Gastroesophageal sphincter (tissue), 4 donors: Measurements from ENCODE around the gene RAB14. TPM values are rescaled to one million over a fixed set of nuclear protein-coding genes. Genes with fewer than 3 reads are reported as not detected.

Experiments used
- ATAC-seq: fragments of 150-250 bp; one replicate; pipeline ENCODE4 v1.9.1; 2016; ENCODE audit warnings: mild to moderate bottlenecking, moderate library complexity
- H3K27ac ChIP-seq, 4 donors: fragments of 200-600 bp; sonication (generic) in 3 of 4; 1 replicate in 3 of 4; 2 replicates in 1 of 4; pipeline ENCODE4 v1.5.1; 2016 to 2019
- H3K27me3 ChIP-seq: fragments of 200-600 bp; sonication (generic); one replicate; pipeline ENCODE4 v1.5.1; 2019
- H3K36me3 ChIP-seq, 2 donors: fragments of 200-600 bp; sonication (generic); one replicate each; pipeline ENCODE4 v1.5.1; 2019; ENCODE audit warnings: control low read depth in 1 of 2
- H3K4me1 ChIP-seq, 3 donors: fragments of 200-600 bp; sonication (generic); 1 replicate in 2 of 3; 2 replicates in 1 of 3; pipeline ENCODE4 v1.5.1; 2016 to 2019; ENCODE audit warnings: control low read depth in 2 of 3
- H3K4me3 ChIP-seq, 2 donors: fragments of 200-600 bp; sonication (generic); one replicate each; pipeline ENCODE4 v1.5.1; 2019; ENCODE audit warnings: mild to moderate bottlenecking in 1 of 2, moderate library complexity in 1 of 2
- H3K9me3 ChIP-seq, 3 donors: fragments of 200-600 bp; sonication (generic); one replicate each; pipeline ENCODE4 v1.5.1; 2017 to 2019; ENCODE audit warnings: control low read depth in 2 of 3
- EP300 ChIP-seq: sonication (generic); formaldehyde crosslinking; IDR thresholded peaks from one replicate; pipeline ENCODE4 v1.6.1; 2017; ENCODE audit warnings: antibody characterized with exemption, mild to moderate bottlenecking
- POLR2A ChIP-seq, 2 donors: fragments of 450-650 bp; IDR thresholded peaks; one replicate each; pipeline ENCODE4 v1.6.1; 2017; ENCODE audit warnings: antibody characterized with exemption in 2 of 2, mild to moderate bottlenecking in 2 of 2, moderate library complexity in 1 of 2
- POLR2AphosphoS5 ChIP-seq: sonication (generic); formaldehyde crosslinking; IDR thresholded peaks from one replicate; pipeline ENCODE4 v1.6.1; 2017; ENCODE audit warnings: antibody characterized with exemption
- WGBS, 2 donors: methylation state at CpG; one replicate each; pipeline ENCODE4 v1.1.5; 2018; ENCODE audit warnings: low coverage in 1 of 2; 5-methylcytosine and 5-hydroxymethylcytosine counted together
- total RNA-seq, 4 donors: library from RNA; depleted of rRNA; stranded (reverse); fragments of >200 nt; gene quantifications; one replicate each; pipeline ENCODE4 v1.1.0, GENCODE V29; 2016
- TF ChIP-seq, protein P1 (sequence below), 4 experiments: fragments of 200-600 bp in 2 of 4; fragments of 450-650 bp in 2 of 4; sonication (generic) in 1 of 4; IDR thresholded peaks; one replicate each; pipeline ENCODE4 v1.5.1; 2017 to 2019; ENCODE audit warnings: antibody characterized with exemption in 4 of 4, mild to moderate bottlenecking in 2 of 4, moderate library complexity in 2 of 4

Gene RAB14
- total RNA-seq, 4 donors from 2014 or later = 29.7 to 40.2 (median 31.4) TPM

DNA sequence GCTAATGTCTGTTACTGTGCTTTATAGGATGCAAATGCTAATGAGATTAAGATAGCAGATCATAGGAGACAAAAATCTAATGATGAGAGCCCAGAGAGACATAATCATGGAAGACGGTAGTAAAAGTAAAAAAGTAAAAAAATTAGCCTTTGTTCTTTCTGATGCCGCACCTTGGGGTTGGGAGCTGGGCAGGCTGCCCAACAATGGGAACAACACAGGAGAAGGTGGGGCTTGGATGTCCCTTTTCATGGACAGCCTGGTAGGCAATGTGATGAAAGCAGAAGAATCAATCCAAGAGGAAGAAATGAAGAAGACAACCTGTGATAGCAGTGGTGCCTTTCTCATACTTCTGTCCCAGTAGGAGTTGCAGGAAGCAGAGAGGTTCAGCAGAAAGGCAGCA is 57.2 kb downstream of the RAB14 start:
- TF ChIP-seq POLR2A (IDR thresholded peaks at IDR 0.05) (no peak), POLR2AphosphoS5 (no peak), EP300 (no peak)
- TF ChIP-seq, protein P1, sequence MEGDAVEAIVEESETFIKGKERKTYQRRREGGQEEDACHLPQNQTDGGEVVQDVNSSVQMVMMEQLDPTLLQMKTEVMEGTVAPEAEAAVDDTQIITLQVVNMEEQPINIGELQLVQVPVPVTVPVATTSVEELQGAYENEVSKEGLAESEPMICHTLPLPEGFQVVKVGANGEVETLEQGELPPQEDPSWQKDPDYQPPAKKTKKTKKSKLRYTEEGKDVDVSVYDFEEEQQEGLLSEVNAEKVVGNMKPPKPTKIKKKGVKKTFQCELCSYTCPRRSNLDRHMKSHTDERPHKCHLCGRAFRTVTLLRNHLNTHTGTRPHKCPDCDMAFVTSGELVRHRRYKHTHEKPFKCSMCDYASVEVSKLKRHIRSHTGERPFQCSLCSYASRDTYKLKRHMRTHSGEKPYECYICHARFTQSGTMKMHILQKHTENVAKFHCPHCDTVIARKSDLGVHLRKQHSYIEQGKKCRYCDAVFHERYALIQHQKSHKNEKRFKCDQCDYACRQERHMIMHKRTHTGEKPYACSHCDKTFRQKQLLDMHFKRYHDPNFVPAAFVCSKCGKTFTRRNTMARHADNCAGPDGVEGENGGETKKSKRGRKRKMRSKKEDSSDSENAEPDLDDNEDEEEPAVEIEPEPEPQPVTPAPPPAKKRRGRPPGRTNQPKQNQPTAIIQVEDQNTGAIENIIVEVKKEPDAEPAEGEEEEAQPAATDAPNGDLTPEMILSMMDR (IDR thresholded peaks at IDR 0.05) = no peak
- H3K36me3 ChIP-seq = peaks cover 4 to 100% of the 10 kb centered on the region in 2 donors
- 71 to 97% methylated on average over 1 to 2 of the region's 2 CpGs for WGBS, 2 donors

DNA sequence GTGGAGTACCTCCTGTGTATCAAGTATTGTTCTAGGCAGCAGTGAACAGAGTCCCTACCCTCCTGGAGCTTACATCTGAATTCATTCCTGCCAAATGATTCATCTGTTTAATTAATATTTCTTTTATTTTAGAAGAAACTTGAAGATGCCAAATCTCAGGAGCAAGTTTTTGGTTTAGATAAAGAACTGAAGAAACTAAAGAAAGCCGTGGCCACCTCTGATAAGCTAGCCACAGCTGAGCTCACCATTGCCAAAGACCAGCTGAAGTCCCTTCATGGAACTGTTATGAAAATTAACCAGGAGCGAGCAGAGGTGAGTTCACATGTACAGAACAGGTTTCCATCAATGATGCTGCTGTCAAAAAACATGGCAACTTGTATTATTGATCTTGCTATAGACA is 57.9 kb downstream of the RAB14 start:
- peaks cover 4 to 100% of the 10 kb centered on the region in 2 donors for H3K36me3 ChIP-seq

More for the DNA sequence above, 57.2 kb downstream of the RAB14 start:
- Histone ChIP-seq H3K4me3 (no peak overlapping the region), H3K9me3 (no peaks in the 10 kb centered on the region), H3K4me1 (no peaks in the 10 kb centered on the region), H3K27ac (no peak overlapping the region), H3K27me3 (no peaks in the 10 kb centered on the region)
- no peak for ATAC-seq

DNA sequence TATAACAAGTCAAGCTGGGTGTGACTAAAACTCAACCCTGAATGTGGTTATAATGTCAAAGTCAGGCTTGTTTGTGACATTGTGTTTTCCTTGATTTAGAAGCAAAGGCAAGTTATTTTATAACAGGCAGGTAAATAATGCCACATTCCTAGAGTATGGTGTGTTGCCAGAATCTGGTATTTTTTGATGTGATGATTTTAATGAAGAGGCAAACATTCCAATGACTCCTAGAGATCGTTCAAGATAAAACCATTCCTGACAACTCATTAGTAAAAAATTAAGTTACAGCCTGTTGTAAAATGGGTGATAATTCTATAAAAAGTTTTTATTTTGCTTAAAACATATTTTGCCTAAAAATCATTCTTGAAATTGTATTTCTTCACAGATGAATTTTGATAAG is 60.0 kb downstream of the RAB14 start:
- no peaks in the 10 kb centered on the region for H3K4me1 ChIP-seq
- H3K27ac ChIP-seq = no peak overlapping the region
- 88 to 95% methylated on average over 1 of the region's 1 CpG for WGBS, 2 donors
- ATAC-seq = no peak
- no peaks in the 10 kb centered on the region for H3K27me3 ChIP-seq
- H3K4me3 ChIP-seq = no peak overlapping the region
- TF ChIP-seq POLR2A (IDR thresholded peaks at IDR 0.05) = no peak
- no peak for TF ChIP-seq EP300
- no peaks in the 10 kb centered on the region for H3K9me3 ChIP-seq
- H3K36me3 ChIP-seq = peaks cover 4 to 93% of the 10 kb centered on the region in 2 donors

More for the DNA sequence above, 57.9 kb downstream of the RAB14 start:
- TF ChIP-seq, protein P1 (IDR thresholded peaks at IDR 0.05) = no peak
- TF ChIP-seq POLR2AphosphoS5 (no peak), EP300 (no peak), POLR2A (IDR thresholded peaks at IDR 0.05) (no peak)
- Histone ChIP-seq H3K27ac (no peak overlapping the region), H3K4me1 (no peaks in the 10 kb centered on the region), H3K9me3 (no peaks in the 10 kb centered on the region), H3K4me3 (no peak overlapping the region), H3K27me3 (no peaks in the 10 kb centered on the region)
- ATAC-seq = no peak
- 80 to 94% methylated on average over 2 of the region's 2 CpGs for WGBS, 2 donors

DNA sequence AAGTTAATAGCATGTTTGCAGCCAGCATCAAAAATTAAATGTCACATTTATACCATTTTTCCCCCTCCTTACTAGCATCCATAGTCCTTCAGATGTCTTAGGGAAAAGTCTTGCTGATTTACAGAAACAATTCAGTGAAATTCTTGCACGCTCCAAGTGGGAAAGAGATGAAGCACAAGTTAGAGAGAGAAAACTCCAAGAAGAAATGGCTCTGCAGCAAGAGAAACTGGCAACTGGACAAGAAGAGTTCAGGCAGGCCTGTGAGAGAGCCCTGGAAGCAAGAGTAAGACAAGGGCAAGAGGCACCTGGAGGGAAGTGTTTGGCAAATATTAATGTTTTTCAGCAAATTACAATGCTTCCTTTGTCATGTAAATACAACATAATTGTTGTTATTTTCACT is 60.4 kb downstream of the RAB14 start:
- Histone ChIP-seq H3K27ac (no peak overlapping the region), H3K27me3 (no peaks in the 10 kb centered on the region), H3K9me3 (no peaks in the 10 kb centered on the region), H3K36me3 (peaks cover 4 to 93% of the 10 kb centered on the region in 2 donors), H3K4me3 (no peak overlapping the region), H3K4me1 (no peaks in the 10 kb centered on the region)
- ATAC-seq = no peak
- TF ChIP-seq POLR2AphosphoS5 (no peak), POLR2A (IDR thresholded peaks at IDR 0.05) (no peak), EP300 (no peak)
- TF ChIP-seq, protein P1 (IDR thresholded peaks at IDR 0.05) = no peak
- WGBS, 2 donors = 73 to 88% methylated on average over 1 of the region's 1 CpG

DNA sequence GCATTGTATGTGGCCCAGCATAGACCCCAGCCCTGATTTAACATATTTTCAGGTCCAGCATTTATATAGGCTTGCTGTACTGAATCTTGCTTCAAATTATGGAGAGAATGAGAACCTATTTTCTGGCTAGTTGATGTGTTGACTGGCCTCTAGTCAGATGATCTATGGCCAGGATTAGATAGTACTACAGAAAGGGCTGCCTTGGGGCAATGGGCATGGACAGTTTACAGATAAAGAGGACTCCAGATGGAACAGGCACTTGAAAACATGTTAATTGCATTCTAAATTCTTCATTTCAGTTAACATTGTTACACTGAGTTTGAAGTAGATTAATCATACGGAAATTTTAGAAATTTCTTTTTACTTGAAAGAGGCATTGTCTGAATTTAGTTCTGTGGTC is 61.5 kb downstream of the RAB14 start:
- no peak for TF ChIP-seq POLR2A (IDR thresholded peaks at IDR 0.05)
- TF ChIP-seq EP300 = no peak
- TF ChIP-seq, protein P1 (IDR thresholded peaks at IDR 0.05) = no peak
- TF ChIP-seq POLR2AphosphoS5 = no peak
- no peaks in the 10 kb centered on the region for H3K27me3 ChIP-seq
- H3K9me3 ChIP-seq = no peaks in the 10 kb centered on the region
- no peak overlapping the region for H3K27ac ChIP-seq
- WGBS, 2 donors = 86 to 90% methylated on average over 1 of the region's 1 CpG
- H3K4me3 ChIP-seq = no peak overlapping the region
- peaks cover 4 to 93% of the 10 kb centered on the region in 2 donors for H3K36me3 ChIP-seq
- H3K4me1 ChIP-seq = no peaks in the 10 kb centered on the region
- ATAC-seq = no peak
